Kidney epithelial cell (primary cell): Measurements from ENCODE around the gene DDC. TPM values are rescaled to one million over a fixed set of nuclear protein-coding genes. Genes with fewer than 3 reads are reported as not detected.

Experiments
- DNase-seq: peaks from one replicate; pipeline ENCODE4 v3.0.0-alpha.2; 2010; ENCODE audit warnings: low read depth
- H3K27me3 ChIP-seq: 2 replicates; pipeline ENCODE4 v1.6.0; 2011; ENCODE audit warnings: low read length; ENCODE audit not compliant: control insufficient read depth, insufficient read depth
- H3K36me3 ChIP-seq: 2 replicates; pipeline ENCODE4 v1.5.1; 2011; ENCODE audit warnings: low read length; ENCODE audit not compliant: control insufficient read depth, insufficient read depth
- H3K4me3 ChIP-seq: 2 replicates; pipeline ENCODE4 v1.5.1; 2011; ENCODE audit warnings: low read depth, mild to moderate bottlenecking, control low read depth, low read length
- total RNA-seq: library from RNA; depleted of rRNA; stranded (reverse); fragments of >200 nt; gene quantifications from 2 replicates; pipeline ENCODE4 v1.2.3, GENCODE V29; 2015
- TF ChIP-seq, protein P1 (sequence below): IDR thresholded peaks from 2 replicates; pipeline ENCODE4 v1.5.1; 2011; ENCODE audit warnings: mild to moderate bottlenecking, moderate library complexity, low read length, control low read depth, inconsistent platforms; ENCODE audit not compliant: insufficient read depth, poor library complexity, severe bottlenecking

The DDC gene
- total RNA-seq, 1 donor from 2014 or later: not detected

DNA sequence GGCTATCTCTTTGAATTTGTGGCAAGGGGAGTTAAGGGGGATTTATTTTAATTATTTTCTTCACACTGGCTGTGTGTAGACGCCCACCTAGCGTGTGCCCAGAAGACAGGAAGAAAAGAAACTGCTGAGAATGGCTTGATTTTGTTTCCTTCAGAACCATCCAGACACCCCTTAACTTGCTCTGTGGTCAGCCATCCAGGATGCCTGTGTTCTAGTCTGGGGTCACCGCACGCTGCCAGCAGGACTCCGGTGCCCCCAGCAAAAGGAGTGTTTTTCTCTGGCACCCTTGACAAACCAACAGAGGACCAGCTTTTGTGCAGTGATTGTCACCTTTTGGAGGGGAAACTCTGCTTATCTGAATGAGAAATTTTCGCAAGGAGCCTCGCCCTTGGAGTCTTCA, 5.3 kb downstream of the DDC start:
- H3K36me3 ChIP-seq: no peaks in the 10 kb centered on the region
- H3K4me3 ChIP-seq: no peak overlapping the region
- DNase-seq: no peak
- TF ChIP-seq, protein P1, sequence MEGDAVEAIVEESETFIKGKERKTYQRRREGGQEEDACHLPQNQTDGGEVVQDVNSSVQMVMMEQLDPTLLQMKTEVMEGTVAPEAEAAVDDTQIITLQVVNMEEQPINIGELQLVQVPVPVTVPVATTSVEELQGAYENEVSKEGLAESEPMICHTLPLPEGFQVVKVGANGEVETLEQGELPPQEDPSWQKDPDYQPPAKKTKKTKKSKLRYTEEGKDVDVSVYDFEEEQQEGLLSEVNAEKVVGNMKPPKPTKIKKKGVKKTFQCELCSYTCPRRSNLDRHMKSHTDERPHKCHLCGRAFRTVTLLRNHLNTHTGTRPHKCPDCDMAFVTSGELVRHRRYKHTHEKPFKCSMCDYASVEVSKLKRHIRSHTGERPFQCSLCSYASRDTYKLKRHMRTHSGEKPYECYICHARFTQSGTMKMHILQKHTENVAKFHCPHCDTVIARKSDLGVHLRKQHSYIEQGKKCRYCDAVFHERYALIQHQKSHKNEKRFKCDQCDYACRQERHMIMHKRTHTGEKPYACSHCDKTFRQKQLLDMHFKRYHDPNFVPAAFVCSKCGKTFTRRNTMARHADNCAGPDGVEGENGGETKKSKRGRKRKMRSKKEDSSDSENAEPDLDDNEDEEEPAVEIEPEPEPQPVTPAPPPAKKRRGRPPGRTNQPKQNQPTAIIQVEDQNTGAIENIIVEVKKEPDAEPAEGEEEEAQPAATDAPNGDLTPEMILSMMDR: no peak
- H3K27me3 ChIP-seq: peaks cover 21% of the 10 kb centered on the region

DNA sequence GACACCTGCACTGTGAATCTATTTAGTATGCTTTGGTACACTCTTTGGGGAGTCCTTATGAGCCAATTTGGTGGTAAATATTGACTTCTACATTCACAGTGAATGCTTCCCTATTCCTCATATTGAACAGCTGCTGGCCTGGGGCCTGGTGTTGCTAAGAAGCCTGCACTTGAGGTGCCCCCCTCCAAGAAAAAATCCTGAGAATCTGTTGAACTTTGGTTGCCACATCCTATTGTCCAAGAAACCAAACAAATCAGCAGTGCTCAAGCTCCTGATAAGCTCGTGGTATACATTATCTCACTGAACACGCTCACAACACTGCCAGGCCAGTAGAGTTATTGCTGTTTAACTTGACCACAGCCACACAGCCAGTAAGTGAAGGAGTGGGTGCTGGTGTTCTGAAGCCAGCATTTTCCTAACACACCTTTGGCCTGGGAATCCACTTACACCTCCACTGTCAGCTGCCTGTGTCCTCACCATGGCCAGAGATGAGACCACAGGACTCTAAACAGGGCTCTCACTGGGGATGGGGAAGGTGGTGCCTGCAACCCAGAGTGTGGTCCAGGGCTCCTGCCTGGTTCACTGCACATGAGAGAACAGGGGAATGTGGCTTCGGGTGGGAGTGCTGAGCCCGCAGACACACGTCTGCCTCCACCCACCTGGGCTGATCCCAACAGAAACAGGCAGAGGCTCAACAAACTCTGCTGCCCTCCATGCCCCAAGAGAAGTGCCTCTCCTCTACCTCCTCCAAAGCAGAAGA, 6.7 kb downstream of the DDC start:
- peak; percentile 56 for DNase-seq
- no peaks in the 10 kb centered on the region for H3K36me3 ChIP-seq
- no peak overlapping the region for H3K4me3 ChIP-seq
- peaks cover 20% of the 10 kb centered on the region for H3K27me3 ChIP-seq
- TF ChIP-seq, protein P1: no peak

DNA sequence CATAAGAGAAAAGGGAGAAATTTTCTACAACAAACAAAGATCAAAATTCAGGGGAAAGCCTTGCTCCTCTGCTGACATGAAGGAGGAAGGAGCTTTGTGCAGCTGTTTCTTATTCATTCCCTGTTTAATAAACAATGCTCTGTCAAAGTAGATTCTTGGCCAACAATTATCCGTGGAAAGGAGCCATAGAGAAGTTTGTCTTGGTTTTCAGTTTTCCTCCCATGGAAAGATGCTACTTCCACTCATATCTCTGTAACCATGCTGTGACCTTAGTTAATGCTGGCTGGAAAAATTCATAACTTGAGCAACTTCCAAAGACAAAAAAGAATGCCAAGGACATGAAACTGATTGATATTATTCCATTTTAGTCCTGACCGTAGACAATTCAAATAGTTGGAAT, 8.1 kb downstream of the DDC start:
- Histone ChIP-seq H3K27me3 (peaks cover 20% of the 10 kb centered on the region), H3K36me3 (no peaks in the 10 kb centered on the region), H3K4me3 (no peak overlapping the region)
- TF ChIP-seq, protein P1: no peak
- DNase-seq: no peak

DNA sequence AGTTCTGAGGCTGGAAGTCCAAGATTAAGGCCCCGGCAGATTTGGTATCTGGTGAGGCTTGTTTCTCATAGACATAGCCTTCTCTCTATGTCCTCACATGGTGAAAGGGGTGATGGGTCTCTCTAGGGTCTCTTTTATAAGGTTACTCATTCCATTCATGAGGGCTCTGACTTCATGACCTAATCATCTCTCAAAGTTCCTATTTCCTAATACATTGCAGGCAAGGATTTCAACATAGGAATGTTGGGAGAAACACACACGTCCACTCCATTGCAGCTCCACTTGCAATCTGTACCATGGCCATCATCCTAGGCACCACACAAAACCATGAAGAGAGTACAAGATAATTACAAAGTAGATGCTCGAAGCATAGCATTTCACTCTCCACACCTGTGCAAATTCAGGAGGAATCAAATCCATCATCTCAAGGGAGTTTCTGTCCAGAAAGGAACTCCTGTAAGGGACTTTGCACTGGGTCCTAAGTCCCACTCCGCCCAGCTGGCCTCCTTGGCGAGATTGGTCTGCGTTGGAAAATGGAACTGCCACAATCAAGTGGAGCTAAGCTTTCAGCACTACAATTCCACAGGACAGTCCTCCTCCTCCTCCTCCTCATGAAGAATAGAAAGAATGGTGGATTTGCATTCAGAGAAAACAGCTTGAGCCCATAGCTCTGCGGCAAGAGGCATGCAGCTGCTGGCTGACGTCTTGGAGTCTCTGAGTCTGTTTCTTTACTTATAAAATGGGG, 8.8 kb downstream of the DDC start:
- no peak for DNase-seq
- no peaks in the 10 kb centered on the region for H3K36me3 ChIP-seq
- H3K4me3 ChIP-seq: no peak overlapping the region
- TF ChIP-seq, protein P1: no peak
- H3K27me3 ChIP-seq: peaks cover 19% of the 10 kb centered on the region

DNA sequence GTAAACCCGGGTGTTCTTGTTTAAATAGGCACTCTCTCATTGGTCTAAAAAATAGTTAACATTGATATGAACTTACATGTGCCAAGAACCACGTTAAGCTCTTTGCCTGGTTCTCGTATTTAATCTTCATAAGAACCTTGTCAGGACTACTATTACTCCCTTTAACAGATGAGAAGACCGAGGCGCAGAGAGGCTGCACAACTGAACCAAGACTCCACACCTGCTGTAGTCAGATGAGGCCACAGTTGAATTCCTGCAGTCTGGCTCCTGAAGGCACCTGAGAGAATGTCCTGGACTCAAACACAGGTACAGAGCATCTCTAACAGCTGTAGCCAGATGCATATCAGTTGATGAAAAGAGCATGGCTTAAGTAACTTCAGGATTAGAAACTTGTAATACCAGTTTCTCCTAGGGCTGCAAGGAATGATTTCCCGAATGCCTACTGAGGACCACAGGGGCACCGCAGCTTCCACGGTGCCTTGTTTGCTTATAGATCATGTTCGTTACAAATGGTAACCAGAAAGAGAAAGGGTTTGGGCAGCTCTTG, 9.5 kb downstream of the DDC start:
- no peaks in the 10 kb centered on the region for H3K36me3 ChIP-seq
- TF ChIP-seq, protein P1: no peak
- no peak for DNase-seq
- H3K4me3 ChIP-seq: no peak overlapping the region
- peaks cover 12% of the 10 kb centered on the region for H3K27me3 ChIP-seq
